GM21367 (cell line): ENCODE measurements around the gene FTO.

ENCODE experiments used
- ATAC-seq: cut with Tn5 transposase; IDR thresholded peaks from one replicate; pipeline ENCODE4 v1.9.1; 2021; ENCODE audit not compliant: unreplicated experiment

The FTO gene

DNA sequence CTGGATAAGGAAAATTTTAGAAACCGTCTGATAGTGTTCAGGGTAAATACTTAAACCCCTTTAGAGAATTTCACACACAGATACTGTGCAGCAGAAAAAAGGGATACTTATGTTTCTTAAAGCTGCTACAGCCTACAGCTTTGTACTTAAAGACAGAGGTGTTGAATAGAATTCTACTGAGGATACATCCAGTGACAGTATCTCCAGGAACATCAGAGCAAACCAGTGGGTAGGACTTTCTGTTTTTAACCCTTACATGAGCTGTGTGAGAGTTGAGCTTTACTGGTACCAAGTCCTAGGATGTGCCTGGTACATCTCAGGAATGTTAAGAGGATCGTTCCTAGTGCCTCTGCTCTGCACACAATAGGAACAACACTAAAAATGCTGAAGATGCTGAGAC is 191.5 kb downstream of the FTO start:
- no peak for ATAC-seq

- ATAC-seq: no peak
Observed at GRCh38 chr16:53895851-53896250, 191.9 kb downstream of the FTO start.

GRCh38 chr16:53896722-53897121 is 192.8 kb downstream of the FTO start:
- no peak for ATAC-seq

- ATAC-seq: no peak
Observed at GRCh38 chr16:53898993-53899392, 195.0 kb downstream of the FTO start.

DNA sequence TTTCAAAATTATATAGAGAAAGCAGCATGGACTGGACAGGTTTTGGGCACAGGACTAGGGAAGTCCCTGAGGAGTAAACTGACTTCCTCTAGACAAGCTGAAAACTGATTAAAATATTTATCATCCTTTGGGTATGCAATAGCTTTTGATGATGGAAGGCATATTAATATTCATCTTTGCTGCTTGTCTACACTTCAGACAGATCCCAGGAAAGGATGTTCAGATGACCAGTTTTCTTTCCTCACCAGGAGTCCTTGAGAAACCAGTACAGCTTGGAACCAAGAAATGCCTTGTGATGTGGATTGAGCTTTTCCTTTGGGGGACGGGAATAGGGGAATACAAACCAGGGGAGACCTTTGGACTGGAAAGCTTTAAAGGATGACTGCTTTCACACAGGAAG is 195.5 kb downstream of the FTO start:
- ATAC-seq: no peak

- ATAC-seq: no peak
Observed at GRCh38 chr16:53900667-53901066, 196.7 kb downstream of the FTO start.

- ATAC-seq: no peak
Observed at GRCh38 chr16:53901408-53901807, 197.5 kb downstream of the FTO start.

- ATAC-seq: no peak
Observed at GRCh38 chr16:53904533-53904932, 200.6 kb downstream of the FTO start.

DNA sequence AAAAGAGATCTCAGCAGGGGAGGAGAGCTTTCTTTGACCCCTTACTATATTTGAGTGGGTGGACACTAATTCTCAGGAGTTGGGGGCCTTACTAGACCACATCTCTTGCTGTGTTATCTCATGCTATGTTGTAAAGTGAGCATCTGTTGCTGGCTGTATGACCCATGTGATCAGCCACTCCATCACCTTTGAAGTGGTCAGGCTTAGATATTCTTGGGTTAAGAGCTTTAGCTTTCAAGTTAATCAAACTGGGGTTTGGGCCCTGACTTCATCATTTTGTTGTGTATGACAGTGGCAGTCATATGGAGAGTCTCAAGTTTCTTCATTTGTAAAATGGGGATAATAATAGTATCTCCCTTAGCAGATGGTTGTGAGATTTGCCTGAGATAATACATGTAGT is 201.1 kb downstream of the FTO start:
- no peak for ATAC-seq

DNA sequence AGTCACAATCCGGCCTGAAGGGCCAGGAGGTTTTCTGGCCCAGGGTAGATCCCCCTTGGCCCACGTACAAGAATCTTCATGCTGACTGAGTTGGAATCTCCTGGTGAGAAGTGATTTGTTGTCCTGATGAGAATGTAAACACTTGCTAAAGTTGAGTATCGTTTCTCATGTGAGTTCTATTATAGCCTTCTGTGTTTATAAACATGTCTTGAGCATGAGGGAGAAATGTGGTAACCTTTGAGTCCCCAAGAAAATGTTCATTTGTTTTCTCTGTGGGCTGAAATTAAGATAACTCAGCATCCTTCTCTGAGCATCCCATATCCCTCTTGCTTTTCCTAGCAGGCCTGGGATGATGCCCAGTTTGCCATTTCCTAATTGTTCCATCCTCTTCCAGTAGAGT is 204.8 kb downstream of the FTO start:
- no peak for ATAC-seq

DNA sequence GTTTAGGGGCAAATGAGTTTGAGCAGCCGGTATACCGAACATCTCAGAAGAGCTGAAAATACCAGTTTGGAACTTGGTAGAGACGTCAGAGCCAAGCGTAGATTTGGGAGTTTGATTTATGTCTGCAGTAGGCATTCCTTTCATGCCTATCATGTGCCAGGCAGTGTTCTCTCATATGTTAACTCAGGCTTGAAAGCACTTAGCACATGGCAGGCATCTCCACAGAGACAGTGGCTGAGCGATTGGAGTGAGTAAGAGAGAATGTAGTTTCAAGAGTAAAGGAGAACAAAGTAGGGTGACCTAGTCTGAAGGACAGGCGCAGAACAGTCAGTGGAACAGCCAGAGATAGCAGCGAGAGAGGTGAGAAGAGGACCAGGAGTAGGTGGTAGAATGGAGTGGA is 207.0 kb downstream of the FTO start:
- no peak for ATAC-seq

DNA sequence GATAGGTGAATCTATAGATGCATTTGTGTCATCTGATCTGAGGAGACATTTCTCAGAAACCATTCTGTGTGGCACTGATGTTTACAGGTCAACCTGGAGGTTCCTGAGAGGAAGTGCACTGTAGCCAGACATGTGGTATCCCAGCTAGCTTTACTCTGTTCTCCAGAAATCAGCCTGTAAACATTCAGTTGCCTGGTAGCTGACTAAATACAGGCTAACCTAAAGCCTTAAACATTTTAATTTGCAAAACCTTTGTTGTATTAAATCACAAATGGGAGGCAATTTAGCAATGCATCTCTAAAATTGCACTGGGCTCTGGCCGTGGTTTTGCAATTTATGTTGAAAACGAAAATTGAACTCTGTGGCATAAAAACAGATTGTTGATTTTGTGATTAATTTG is 207.6 kb downstream of the FTO start:
- ATAC-seq: no peak

DNA sequence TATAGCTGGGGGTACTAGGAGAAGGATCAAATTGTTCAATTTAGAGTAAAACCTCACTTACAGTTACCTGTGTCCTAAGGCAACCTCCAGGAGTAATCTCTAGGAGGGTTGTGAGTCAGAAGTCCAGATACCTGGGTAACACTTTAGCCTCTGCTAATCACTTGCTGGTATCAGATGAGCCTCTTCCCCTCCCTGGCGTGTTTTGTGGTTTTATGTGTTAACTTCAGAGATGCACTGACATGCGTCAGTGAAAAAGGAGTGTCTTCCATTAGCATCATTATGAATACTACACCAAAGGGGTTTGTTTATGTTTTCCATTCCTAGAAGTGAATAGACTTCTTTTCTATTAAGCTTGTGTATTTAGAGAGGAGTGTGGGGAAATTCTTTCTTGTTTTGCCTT is 208.2 kb downstream of the FTO start:
- no peak for ATAC-seq

DNA sequence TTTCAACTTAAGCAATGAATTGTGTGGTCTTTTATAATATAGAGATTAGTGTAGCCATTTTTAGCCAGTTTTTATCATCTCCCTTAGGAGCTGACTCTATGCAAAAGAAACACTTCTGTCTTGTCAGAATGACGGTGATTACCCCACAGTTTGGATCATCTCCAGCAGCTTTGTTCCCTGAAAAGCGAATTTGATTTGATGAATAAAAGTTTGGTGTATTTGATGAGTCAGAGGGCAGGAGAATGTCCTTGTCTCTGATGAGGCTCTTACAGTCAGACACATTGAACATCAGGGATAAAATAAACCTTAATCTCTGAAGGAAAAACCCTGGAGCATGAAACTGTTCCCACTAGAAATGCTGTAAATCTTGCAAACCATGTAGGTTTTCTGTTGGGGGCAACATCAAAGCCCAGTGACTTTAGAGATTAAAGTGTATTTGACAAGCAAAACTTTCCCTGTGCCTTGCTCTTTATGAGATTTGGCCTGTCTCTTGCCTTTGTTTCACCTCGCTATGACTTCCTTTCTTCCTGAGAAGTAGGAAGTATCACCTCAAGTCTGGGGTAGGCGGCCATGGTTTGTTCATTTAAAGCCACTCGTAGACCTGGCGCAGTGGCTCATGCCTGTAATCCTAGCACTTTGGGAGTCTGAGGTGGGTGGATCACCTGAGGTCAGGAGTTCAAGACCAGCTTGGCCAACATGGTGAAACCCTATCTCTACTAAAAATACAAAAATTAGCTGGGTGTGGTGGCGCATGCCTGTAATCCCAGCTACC is 209.3 kb downstream of the FTO start:
- no peak for ATAC-seq

DNA sequence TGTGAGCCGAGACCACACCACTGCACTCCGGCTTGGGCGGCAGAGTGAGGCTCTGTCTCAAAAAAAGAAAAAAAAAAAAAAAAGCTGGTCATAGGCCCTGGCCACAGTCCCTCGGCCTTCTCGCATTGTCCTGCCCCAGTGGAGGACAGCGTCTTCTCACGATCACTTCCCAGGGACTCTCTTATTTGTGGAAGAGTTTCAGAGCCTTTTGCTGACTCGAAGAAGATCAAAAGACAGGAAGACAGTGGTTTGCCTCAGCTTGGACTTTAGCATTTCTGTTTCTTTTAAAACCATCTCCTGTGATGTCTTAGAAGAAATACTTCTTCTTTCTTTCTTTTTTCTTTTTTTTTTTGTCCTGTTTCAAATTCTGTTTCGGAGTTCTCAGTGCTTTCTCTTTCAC is 210.0 kb downstream of the FTO start:
- ATAC-seq: no peak

DNA sequence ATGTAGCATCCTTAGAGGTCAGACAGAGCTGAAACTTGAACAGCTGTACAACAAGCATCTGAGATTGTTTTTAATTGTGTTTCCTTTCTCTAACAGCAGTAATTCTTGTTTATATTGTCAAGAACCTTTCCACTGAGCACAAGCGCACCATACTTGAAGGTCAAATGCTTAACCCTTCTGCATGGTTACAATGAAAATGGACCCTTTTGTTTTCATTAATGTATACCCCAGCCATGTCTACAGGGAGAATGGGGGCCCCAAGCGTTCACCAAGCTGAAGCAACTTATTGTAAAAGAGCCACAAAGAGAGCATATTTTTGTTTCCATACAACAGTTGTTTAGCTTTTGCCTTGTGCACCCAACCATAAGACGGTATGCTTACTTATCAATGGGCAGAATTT is 210.8 kb downstream of the FTO start:
- no peak for ATAC-seq

- ATAC-seq: no peak
Observed at GRCh38 chr16:53915452-53916160, 211.7 kb downstream of the FTO start.

DNA sequence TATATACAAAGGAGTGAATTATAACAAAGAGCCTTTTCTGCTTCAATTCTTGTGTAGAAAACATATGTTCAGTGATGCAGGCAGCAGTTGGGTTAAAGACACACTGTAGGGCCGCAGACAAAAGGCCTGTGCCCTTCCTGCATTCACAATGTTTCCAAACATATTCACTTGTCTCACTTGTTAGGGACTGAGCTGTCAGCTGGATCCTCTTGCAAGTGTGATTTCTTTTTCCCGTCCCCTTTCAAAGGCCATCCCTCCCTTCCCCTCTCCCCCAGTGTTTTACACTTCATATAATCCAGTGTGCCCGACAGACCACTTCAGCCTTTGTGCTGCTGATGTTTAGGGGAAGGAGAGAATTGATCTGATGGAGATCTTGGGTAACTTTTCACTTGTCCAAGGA is 217.0 kb downstream of the FTO start:
- ATAC-seq: no peak

GRCh38 chr16:53922067-53922806 is 218.3 kb downstream of the FTO start:
- no peak for ATAC-seq

- ATAC-seq: no peak
Observed at GRCh38 chr16:53922807-53923571, 219.0 kb downstream of the FTO start.
